Omental fat pad (tissue), 4 donors: ENCODE measurements around the gene KCNQ1. TPM values are rescaled to one million over a fixed set of nuclear protein-coding genes. Genes with fewer than 3 reads are reported as not detected.

Experiments used
- ATAC-seq: fragments of 150-250 bp; one replicate; pipeline ENCODE4 v1.9.1; 2016; ENCODE audit warnings: mild to moderate bottlenecking, moderate library complexity; ENCODE audit not compliant: low FRiP score
- DNase-seq: peaks from one replicate; pipeline ENCODE4 v3.0.0-alpha.2; 2019; ENCODE audit warnings: low spot score
- total RNA-seq, 4 donors: library from RNA; depleted of rRNA; stranded (reverse); fragments of >200 nt; gene quantifications; one replicate each; pipeline ENCODE4 v1.1.0, GENCODE V29; 2016
- TF ChIP-seq, protein P1 (sequence below), 3 donors: fragments of 450-650 bp; IDR thresholded peaks; one replicate each; pipeline ENCODE4 v1.5.1; 2016 to 2017; ENCODE audit warnings: antibody characterized with exemption in 3 of 3, mild to moderate bottlenecking in 3 of 3, moderate library complexity in 2 of 3

Gene KCNQ1
- total RNA-seq, 4 donors from 2014 or later = 4.5 to 5.9 (median 5.2) TPM

DNA sequence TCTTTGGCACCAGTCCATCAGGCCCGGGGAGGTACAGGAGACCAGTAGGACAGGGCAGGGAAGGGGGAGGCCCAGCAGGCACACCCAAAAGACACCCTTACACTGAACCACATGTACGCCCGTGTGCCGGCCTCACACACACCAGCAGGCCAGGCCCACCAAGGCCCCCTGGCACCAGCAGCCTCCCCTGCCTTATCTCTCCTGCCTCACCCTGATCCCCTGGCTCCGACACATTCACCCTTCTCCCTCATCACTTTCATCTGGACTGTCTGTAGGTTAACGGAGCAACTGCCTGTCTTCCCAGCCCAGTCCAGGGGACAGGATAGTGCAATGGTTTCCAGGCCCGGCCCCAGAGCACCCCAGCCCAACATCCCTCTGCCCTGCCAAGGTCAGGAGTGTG lies 435.8 kb downstream of the KCNQ1 start:
- TF ChIP-seq, protein P1, sequence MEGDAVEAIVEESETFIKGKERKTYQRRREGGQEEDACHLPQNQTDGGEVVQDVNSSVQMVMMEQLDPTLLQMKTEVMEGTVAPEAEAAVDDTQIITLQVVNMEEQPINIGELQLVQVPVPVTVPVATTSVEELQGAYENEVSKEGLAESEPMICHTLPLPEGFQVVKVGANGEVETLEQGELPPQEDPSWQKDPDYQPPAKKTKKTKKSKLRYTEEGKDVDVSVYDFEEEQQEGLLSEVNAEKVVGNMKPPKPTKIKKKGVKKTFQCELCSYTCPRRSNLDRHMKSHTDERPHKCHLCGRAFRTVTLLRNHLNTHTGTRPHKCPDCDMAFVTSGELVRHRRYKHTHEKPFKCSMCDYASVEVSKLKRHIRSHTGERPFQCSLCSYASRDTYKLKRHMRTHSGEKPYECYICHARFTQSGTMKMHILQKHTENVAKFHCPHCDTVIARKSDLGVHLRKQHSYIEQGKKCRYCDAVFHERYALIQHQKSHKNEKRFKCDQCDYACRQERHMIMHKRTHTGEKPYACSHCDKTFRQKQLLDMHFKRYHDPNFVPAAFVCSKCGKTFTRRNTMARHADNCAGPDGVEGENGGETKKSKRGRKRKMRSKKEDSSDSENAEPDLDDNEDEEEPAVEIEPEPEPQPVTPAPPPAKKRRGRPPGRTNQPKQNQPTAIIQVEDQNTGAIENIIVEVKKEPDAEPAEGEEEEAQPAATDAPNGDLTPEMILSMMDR (IDR thresholded peaks at IDR 0.05) = no peak
- ATAC-seq = no peak

DNA sequence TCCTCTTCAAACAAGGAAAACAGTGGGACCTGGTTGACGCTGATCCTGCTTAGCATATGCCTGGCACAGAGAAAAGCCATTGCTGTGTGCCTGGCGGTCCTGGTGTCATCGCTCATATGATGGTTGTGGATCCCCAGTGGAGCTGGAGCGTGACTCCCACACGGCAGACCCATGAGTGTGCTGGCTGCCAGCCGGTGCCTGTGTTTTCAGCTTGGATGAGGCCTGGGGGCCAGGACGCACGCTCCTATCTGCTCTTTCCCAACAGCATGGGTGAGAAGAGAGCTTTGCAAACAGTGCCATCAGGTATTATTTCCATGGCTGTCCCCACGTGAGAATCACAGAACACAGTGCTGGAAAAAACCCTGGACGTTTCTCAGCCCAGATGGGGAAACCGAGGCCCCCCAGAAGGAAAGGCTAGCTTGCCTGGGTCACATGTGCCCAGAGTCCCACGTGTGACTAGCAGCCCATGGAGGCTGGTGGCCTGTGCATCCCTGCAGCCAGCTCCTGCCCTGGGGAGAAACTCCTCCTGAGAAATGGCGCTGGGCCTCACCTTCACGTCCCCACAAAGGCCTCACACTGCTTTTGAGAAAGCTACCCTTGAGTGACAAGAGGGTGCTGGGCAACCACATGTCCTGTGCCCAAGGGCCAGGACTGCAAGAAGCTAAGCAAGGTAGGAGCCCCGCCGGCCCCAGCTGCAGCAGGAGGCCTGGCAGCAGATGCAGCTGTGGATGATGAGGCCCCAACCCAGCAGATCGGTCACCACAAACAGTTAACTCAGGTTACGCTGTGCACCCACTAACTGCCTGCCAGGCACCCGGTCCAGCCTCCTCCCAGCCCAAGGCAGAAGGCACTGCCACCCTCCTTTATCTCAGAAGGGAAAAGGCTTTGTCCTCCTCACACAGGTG lies 436.5 kb downstream of the KCNQ1 start:
- DNase-seq (no peak), ATAC-seq (no peak)
- TF ChIP-seq, protein P1 (IDR thresholded peaks at IDR 0.05) = no peak

More for the DNA sequence above, 435.8 kb downstream of the KCNQ1 start:
- DNase-seq = no peak

DNA sequence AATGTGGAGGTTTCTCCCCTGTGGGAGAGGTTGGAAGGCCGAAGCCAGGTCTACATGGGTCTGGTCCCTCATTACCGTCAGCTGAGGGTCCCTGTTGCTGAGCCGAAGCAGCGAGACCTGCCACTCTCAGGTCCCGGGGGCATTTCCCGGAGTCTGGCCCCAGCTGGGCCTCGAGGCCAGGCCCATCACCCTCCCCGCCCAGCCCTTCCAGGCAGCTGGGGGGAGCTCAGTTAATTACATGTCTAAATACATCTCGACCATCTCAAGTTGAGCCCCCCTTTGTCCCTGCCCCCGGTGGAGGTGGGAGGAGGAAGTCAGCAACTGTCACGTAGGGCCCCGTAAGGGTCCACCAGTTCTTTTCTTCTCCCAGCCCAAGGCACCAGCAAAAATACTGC lies 437.2 kb downstream of the KCNQ1 start:
- TF ChIP-seq, protein P1 (IDR thresholded peaks at IDR 0.05) = no peak
- DNase-seq (no peak), ATAC-seq (no peak)

DNA sequence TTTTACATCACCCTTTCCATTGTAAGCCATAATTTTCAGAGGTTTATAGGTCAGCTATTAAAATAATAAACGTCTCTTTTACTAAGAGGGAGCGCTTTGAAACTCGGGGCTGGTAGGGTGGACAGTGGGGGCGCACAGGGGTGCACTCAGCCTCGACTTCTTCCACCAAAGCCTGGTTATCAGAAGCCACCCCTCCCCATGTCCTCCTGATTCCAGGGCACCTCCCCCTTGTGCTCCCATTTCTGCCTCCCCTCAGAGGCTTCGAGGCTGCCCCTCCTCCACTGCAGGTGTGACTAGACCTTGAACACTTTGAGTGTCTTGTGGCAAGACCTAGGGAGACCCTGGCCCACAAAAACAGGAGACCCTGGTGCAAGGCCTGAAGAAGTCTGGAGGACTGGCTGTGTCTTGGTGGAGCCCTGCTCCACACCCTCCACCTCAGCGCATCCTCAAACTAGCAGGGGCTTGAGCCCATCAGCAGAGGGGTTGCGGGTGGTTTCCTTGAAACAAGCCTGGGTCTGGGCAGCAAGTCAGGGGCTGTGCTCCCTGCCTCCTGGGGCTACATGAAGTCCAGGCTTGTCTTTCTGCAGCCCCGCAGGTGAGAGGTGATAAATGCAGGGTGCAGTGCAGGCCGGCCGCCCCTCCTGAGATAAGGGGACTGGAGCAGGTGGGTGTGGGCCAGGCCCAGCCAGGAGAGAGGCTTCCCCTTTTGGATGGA lies 437.7 kb downstream of the KCNQ1 start:
- TF ChIP-seq, protein P1 (IDR thresholded peaks at IDR 0.05) = no peak
- DNase-seq (no peak), ATAC-seq (no peak)

DNA sequence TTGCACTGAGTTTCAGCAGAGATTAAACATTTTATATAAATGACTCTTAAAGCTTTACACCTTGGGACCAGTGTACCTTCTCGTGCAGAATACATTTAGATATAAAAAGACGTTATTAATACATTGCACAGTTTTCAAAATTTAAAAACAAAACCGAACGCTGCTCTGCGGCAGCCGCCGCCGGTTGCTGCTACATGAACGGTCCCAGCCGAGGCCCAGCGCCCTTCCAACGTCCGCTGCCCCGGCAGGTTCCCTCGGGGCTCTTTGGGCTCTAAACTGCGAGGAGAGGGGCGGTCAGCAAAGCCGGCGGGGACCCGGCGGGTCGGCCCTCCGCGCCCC lies 438.8 kb downstream of the KCNQ1 start:
- DNase-seq (no peak), ATAC-seq (no peak)
- TF ChIP-seq, protein P1 (IDR thresholded peaks at IDR 0.05) = no peak

DNA sequence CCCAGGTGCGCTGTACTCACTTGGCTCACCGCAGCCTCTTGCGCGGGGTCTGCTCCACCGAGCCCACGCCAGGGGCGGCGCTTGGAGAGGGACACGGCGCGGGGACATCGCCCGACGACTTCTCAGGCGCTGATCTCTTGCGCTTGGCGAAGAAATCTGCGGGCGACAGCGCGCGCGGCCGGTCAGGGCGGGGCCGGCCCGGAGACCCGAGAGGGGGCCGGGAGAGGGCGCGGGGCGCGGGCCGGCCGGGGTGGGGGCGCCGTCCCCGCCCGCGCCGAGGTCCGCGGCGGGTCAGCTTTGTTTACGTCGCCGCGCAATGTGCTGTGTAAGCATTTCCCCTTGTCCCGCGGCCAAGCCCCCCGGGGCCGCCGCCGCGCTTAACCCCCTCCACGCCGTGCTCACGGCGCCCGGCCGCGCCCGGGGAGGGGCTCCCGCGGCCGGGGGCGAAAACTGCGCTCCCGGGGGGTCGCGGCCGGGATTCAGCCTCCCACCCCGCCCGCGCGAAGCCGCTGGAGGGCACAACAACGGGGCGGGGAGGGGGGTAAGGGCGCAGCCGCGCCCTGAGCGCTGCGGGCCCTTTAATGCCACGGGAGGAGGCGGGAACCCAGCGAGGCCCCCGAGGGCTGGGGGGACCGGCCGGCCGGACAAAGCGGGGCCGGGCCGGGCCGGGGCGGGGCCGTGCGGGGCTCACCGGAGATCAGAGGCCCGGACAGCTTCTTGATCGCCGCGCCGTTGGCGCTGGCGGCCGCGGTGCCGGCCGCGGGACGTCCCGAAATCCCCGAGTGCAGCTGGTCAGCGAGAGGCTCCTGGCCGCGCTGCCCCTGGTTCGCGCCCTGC lies 439.4 kb downstream of the KCNQ1 start:
- TF ChIP-seq, protein P1 (IDR thresholded peaks at IDR 0.05) = no peak
- ATAC-seq = no peak
- no peak for DNase-seq
